Hepatocyte (in vitro differentiated cells): Measurements from ENCODE around the gene IGFBP1. TPM values are rescaled to one million over a fixed set of nuclear protein-coding genes. Genes with fewer than 3 reads are reported as not detected.

Source experiments
- DNase-seq: peaks from one replicate; pipeline ENCODE4 v3.0.0-alpha.2; 2016; ENCODE audit warnings: low spot score
- H2AFZ ChIP-seq: fragments of 200-600 bp; sonication (generic); 2 replicates; pipeline ENCODE4 v1.6.0; 2016; ENCODE audit warnings: antibody characterized with exemption, mild to moderate bottlenecking
- H3K27ac ChIP-seq: fragments of 200-600 bp; sonication (generic); 2 replicates; pipeline ENCODE4 v1.5.1; 2016; ENCODE audit warnings: mild to moderate bottlenecking
- H3K27me3 ChIP-seq: fragments of 200-600 bp; sonication (generic); 2 replicates; pipeline ENCODE4 v1.6.1; 2016
- H3K36me3 ChIP-seq: fragments of 200-600 bp; sonication (generic); replicated peaks from 2 replicates; pipeline ENCODE4 v1.5.1; 2016; ENCODE audit warnings: low read depth; ENCODE audit not compliant: insufficient read depth
- H3K4me1 ChIP-seq: fragments of 200-600 bp; sonication (generic); 2 replicates; pipeline ENCODE4 v1.5.1; 2016; ENCODE audit warnings: mild to moderate bottlenecking, moderate library complexity; ENCODE audit not compliant: insufficient read depth
- H3K4me2 ChIP-seq: fragments of 200-600 bp; sonication (generic); 2 replicates; pipeline ENCODE4 v1.6.0; 2016
- H3K4me3 ChIP-seq: fragments of 200-600 bp; sonication (generic); 2 replicates; pipeline ENCODE4 v1.5.1; 2016; ENCODE audit warnings: mild to moderate bottlenecking
- H3K79me2 ChIP-seq: fragments of 200-600 bp; sonication (generic); 2 replicates; pipeline ENCODE4 v1.6.0; 2017; ENCODE audit warnings: mild to moderate bottlenecking
- H3K9me2 ChIP-seq: fragments of 200-600 bp; sonication (generic); replicated peaks from 2 replicates; pipeline ENCODE4 v1.6.0; 2017; ENCODE audit warnings: mild to moderate bottlenecking; ENCODE audit not compliant: insufficient read depth
- H3K9me3 ChIP-seq: fragments of 200-600 bp; sonication (generic); 2 replicates; pipeline ENCODE4 v1.5.1; 2016; ENCODE audit warnings: low read depth, mild to moderate bottlenecking
- H4K20me1 ChIP-seq: fragments of 200-600 bp; sonication (generic); 2 replicates; pipeline ENCODE4 v1.6.0; 2016; ENCODE audit warnings: mild to moderate bottlenecking; ENCODE audit not compliant: insufficient read depth, poor library complexity, severe bottlenecking
- CTCF ChIP-seq: fragments of 200-600 bp; sonication (generic); IDR thresholded peaks from 2 replicates; pipeline ENCODE4 v1.5.1; 2016; ENCODE audit warnings: antibody characterized with exemption, mild to moderate bottlenecking; ENCODE audit not compliant: poor library complexity
- EZH2 ChIP-seq: fragments of 200-600 bp; sonication (generic); IDR thresholded peaks from 2 replicates; pipeline ENCODE4 v1.6.1; 2016; ENCODE audit warnings: antibody characterized with exemption, mild to moderate bottlenecking, borderline replicate concordance
- EZH2phosphoT487 ChIP-seq: fragments of 200-600 bp; sonication (generic); IDR thresholded peaks from one replicate; pipeline ENCODE4 v1.6.1; 2018; ENCODE audit warnings: antibody characterized with exemption, mild to moderate bottlenecking, low read depth, moderate library complexity; ENCODE audit not compliant: unreplicated experiment, severe bottlenecking
- WGBS: methylation state at CpG from one replicate; pipeline ENCODE4 v1.1.6; 2016; ENCODE audit warnings: low lambda C conversion rate; ENCODE audit errors: missing lambda C conversion rate; 5-methylcytosine and 5-hydroxymethylcytosine counted together
- polyA plus RNA-seq: library from polyadenylated mRNA; unstranded; fragments of >200 nt; fragmentation: Nextera tagmentation; extraction: Ambion mirVana; gene quantifications from 2 replicates; pipeline ENCODE4 v1.2.1, GENCODE V29; 2016
- total RNA-seq: library from RNA; depleted of rRNA; stranded (reverse); fragments of >200 nt; gene quantifications from 2 replicates; pipeline ENCODE4 v1.2.3, GENCODE V29; 2014

The IGFBP1 gene
- total and polyA plus RNA-seq, 2 experiments from 2014 or later: 20.4 to 26.3 TPM

GRCh38 chr7:45901566-45901965 is 13.3 kb downstream of the IGFBP1 start:
- Histone ChIP-seq H3K9me3 (no peaks in the 10 kb centered on the region), H3K4me3 (no peak overlapping the region), H3K9me2 (no peaks in the 10 kb centered on the region), H3K79me2 (no peaks in the 10 kb centered on the region), H3K4me2 (no peak overlapping the region), H3K27me3 (no peaks in the 10 kb centered on the region), H3K36me3 (no peaks in the 10 kb centered on the region), H2AFZ (no peak overlapping the region), H3K27ac (no peak overlapping the region), H4K20me1 (no peaks in the 10 kb centered on the region), H3K4me1 (no peaks in the 10 kb centered on the region)
- DNase-seq: no peak
- WGBS: 91% methylated on average over 1 of the region's 1 CpG
- TF ChIP-seq CTCF (no peak), EZH2 (no peak), EZH2phosphoT487 (no peak)

- 82% methylated on average over 1 of the region's 1 CpG for WGBS
- no peak for DNase-seq
These were observed 14.5 kb downstream of the IGFBP1 start for GRCh38 chr7:45902820-45903219.

GRCh38 chr7:45909561-45909960 is 21.3 kb downstream of the IGFBP1 start:
- no peaks in the 10 kb centered on the region for H3K36me3 ChIP-seq
- H2AFZ ChIP-seq: no peak overlapping the region
- peaks cover 4% of the 10 kb centered on the region for H4K20me1 ChIP-seq
- H3K79me2 ChIP-seq: no peaks in the 10 kb centered on the region
- no peaks in the 10 kb centered on the region for H3K9me2 ChIP-seq
- no peak overlapping the region for H3K4me3 ChIP-seq
- H3K27ac ChIP-seq: no peak overlapping the region
- H3K4me1 ChIP-seq: no peaks in the 10 kb centered on the region
- no peak overlapping the region for H3K4me2 ChIP-seq
- TF ChIP-seq EZH2 (no peak), CTCF (no peak)
- no peak for DNase-seq
- H3K9me3 ChIP-seq: no peaks in the 10 kb centered on the region
- H3K27me3 ChIP-seq: no peaks in the 10 kb centered on the region

More at GRCh38 chr7:45902820-45903219, 14.5 kb downstream of the IGFBP1 start:
- no peaks in the 10 kb centered on the region for H3K9me3 ChIP-seq
- no peaks in the 10 kb centered on the region for H3K27me3 ChIP-seq
- no peak overlapping the region for H3K4me2 ChIP-seq
- no peak overlapping the region for H2AFZ ChIP-seq
- H3K79me2 ChIP-seq: no peaks in the 10 kb centered on the region
- H3K9me2 ChIP-seq: no peaks in the 10 kb centered on the region
- no peaks in the 10 kb centered on the region for H4K20me1 ChIP-seq
- no peaks in the 10 kb centered on the region for H3K36me3 ChIP-seq
- no peak overlapping the region for H3K27ac ChIP-seq
- H3K4me1 ChIP-seq: no peaks in the 10 kb centered on the region
- TF ChIP-seq EZH2: no peak
- TF ChIP-seq CTCF: no peak
- no peak for TF ChIP-seq EZH2phosphoT487
- H3K4me3 ChIP-seq: no peak overlapping the region

GRCh38 chr7:45910855-45911254 is 22.6 kb downstream of the IGFBP1 start:
- Histone ChIP-seq H3K36me3 (no peaks in the 10 kb centered on the region), H3K4me1 (no peaks in the 10 kb centered on the region), H2AFZ (no peak overlapping the region), H3K4me2 (no peak overlapping the region), H3K9me2 (no peaks in the 10 kb centered on the region), H3K27ac (no peak overlapping the region), H3K27me3 (no peaks in the 10 kb centered on the region), H3K4me3 (no peak overlapping the region), H4K20me1 (peaks cover 4% of the 10 kb centered on the region), H3K9me3 (no peaks in the 10 kb centered on the region), H3K79me2 (no peaks in the 10 kb centered on the region)
- no peak for DNase-seq
- 91% methylated on average over 3 of the region's 3 CpGs for WGBS
- TF ChIP-seq EZH2: no peak
- no peak for TF ChIP-seq EZH2phosphoT487
- TF ChIP-seq CTCF: no peak
